HL-60/S4 treated with retinoic acid at 250 ng/mL for 4 days and 3 days (cell line): ENCODE measurements around the gene PPFIBP2.

ENCODE experiments used
- in situ Hi-C: fragments of 300-500 bp; cut with MboI; formaldehyde crosslinking; loops from 2 replicates; pipeline ENCODE4 v1.7.0; 2022; ENCODE audit warnings: low sequenced_read_pairs

The PPFIBP2 gene

DNA sequence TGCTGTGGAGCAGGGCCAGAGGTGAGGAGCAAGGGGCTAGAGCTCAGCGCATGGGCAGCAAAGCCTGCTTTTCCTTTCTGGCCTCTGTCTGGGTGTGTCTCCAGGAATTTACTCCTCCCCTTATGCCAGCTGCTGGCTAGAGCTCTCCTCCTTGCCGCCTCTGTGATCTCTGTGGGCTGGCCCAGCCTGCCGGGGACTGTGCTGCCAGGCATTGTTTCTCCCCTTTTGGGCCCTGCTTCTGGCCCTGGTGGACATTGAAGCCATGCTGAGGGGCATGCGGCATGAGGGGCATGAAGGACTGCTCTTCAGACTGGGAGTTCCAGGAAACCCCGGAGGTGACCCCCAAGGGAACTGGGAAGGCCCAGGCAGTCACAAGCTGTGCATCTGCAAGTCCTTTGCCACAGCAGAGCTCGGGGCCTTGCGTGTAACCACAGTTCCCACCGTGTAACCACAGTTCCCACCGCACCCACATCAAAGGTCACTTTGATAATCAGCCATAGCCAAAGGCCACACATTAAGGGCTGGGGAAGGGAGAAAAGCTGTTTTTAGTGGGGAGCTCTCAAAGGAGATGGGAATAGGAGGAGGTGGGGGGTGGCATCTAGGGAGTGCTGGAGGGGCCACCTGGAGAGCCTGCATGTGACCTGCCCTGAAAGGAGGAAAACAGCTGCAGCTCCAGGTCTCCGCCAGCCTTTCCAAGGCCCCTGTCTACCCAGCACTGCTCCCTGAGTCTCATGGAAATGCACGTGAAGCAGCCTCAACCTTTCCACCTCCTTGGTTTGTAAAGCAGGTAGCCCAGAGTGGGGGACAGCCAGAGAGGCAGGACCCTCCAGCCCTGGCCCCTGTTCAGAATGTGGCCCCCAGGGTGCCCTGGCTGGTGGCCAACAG lies 62.3 kb downstream of the PPFIBP2 start:
- in situ Hi-C loops, result no loop called here

- in situ Hi-C loops, result no loop called here
These were observed 63.0 kb downstream of the PPFIBP2 start for GRCh38 chr11:7576726-7577290.

- in situ Hi-C loops, result no loop called here
These were observed 63.7 kb downstream of the PPFIBP2 start for GRCh38 chr11:7577291-7578190.

GRCh38 chr11:7578276-7578955 lies 64.6 kb downstream of the PPFIBP2 start:
- in situ Hi-C loops, result no loop called here

- in situ Hi-C loops, result no loop called here
These were observed 65.6 kb downstream of the PPFIBP2 start for GRCh38 chr11:7579361-7579791.

GRCh38 chr11:7581021-7581590 lies 67.3 kb downstream of the PPFIBP2 start:
- in situ Hi-C loops, result no loop called here

DNA sequence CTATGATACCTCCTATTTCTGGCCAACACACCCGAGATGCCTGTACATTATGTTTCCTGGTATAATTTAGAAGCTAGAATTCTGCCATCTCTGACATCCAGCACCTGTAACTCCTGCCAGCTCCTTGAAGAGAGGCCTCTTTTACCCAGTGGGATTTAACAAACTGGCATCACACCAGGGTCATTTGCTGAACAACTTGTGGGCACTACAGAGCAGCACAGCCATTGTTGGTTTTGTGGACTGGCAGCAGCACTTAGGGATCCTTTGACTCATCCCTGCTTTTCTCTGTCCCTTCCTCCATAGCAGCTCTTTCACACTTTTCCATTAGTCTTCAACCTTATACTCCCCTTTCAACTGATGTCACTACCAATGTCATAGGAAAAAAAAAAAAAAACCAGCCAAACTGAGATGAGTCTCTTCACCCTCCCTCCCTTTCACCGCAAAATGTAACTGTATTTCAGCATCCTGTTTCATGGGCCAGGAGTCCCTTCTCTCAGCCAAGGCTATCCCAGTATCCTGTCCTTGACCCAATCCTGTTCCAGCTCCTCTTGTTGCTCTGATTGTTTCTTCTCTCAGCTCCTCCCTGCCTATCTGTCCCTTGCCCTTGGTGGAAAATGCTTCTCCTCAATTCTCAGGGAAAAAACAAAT lies 68.7 kb downstream of the PPFIBP2 start:
- in situ Hi-C loops, result no loop called here

- in situ Hi-C loops, result no loop called here
These were observed 69.4 kb downstream of the PPFIBP2 start for GRCh38 chr11:7583248-7583647.

DNA sequence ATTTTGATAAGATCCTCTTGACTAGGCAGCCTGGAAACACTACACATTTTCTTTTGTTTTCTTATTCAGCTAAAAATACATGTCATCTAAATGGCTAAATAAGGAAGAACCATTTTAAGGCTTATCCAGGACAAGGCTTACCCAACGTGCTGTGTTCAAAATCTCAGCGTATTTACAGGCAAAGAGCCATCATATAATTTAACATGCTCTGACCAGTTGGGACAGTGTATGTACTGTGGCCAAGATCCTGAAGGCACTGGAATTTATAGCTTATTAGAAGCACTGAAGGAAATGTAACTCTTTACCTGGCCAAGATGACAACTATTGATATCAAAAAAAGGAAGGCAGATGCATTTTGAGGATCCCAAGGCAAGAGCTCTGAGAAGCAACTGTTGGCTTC lies 71.1 kb downstream of the PPFIBP2 start:
- in situ Hi-C loops, result no loop called here

DNA sequence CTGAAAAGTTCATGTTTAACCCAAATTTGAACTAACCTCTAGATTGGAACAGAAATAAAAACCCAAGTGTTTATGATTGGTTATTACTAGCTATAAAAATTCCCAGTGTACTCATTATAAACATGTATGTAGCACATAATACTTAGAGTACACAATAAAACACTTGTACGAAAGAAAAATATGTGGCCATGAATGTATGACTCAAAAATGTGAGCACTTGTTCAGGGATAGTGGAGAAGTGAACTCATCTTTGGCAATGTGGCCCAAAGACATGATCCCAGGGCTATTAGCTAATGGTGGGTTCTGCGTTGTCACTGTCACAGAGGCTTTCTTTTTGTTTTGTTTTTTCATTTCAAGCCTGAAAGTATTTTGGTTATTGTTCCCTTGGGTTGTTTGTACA lies 72.0 kb downstream of the PPFIBP2 start:
- in situ Hi-C loops, result no loop called here

DNA sequence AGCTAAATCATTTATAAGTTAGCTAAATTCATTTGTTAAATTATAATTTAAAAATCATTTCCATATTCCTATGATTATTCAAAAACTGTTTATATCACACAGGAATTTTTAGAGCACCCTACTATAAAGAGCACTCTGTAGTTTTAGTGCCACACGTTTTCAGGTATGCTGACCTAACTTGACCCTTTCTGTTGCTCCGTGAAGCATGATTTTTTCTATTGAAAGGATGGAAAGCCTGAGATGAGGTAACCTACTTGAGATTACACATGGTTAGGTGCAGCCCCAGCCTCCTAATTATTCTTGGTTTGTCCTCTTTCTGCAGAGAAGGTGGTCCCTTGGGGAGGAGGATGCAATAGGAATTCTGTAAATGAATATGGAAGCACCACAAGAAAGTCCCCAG lies 72.6 kb downstream of the PPFIBP2 start:
- in situ Hi-C loops, result no loop called here

GRCh38 chr11:7587712-7588111 lies 73.9 kb downstream of the PPFIBP2 start:
- in situ Hi-C loops, result no loop called here

GRCh38 chr11:7589861-7590260 lies 76.1 kb downstream of the PPFIBP2 start:
- in situ Hi-C loops, result no loop called here

DNA sequence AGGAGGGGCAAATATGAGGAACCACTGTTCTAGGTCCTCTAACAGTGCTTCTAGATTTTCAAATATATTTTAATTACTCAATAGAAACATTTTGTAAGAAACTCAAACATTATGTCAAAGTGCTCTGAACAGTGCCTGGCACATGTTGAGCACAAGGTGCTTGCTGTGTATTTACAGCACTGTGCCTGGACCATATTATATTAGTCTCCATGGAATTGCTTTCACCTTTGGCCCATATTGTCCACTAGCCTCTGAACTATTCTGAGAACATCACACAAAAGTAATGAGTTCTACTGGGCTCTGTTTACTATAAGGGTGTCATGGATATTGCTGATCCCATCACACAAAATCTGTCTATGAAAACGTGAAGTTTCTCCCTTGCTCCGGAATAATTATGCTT lies 76.7 kb downstream of the PPFIBP2 start:
- in situ Hi-C loops, result no loop called here

- in situ Hi-C loops, result no loop called here
These were observed 77.5 kb downstream of the PPFIBP2 start for GRCh38 chr11:7591107-7591894.

GRCh38 chr11:7591987-7592386 lies 78.2 kb downstream of the PPFIBP2 start:
- in situ Hi-C loops, result no loop called here

GRCh38 chr11:7592711-7593110 lies 78.9 kb downstream of the PPFIBP2 start:
- in situ Hi-C loops, result no loop called here

GRCh38 chr11:7593481-7593880 lies 79.7 kb downstream of the PPFIBP2 start:
- in situ Hi-C loops, result no loop called here
